ENCODE measurements around the gene CIB2. TPM values are rescaled to one million over a fixed set of nuclear protein-coding genes. Genes with fewer than 3 reads are reported as not detected.

CIB2 gene
- polyA plus RNA-seq: 1 to 10 TPM in 2 of 3 donors, not detected in 1; 1.8 to 2.8 TPM

DNA sequence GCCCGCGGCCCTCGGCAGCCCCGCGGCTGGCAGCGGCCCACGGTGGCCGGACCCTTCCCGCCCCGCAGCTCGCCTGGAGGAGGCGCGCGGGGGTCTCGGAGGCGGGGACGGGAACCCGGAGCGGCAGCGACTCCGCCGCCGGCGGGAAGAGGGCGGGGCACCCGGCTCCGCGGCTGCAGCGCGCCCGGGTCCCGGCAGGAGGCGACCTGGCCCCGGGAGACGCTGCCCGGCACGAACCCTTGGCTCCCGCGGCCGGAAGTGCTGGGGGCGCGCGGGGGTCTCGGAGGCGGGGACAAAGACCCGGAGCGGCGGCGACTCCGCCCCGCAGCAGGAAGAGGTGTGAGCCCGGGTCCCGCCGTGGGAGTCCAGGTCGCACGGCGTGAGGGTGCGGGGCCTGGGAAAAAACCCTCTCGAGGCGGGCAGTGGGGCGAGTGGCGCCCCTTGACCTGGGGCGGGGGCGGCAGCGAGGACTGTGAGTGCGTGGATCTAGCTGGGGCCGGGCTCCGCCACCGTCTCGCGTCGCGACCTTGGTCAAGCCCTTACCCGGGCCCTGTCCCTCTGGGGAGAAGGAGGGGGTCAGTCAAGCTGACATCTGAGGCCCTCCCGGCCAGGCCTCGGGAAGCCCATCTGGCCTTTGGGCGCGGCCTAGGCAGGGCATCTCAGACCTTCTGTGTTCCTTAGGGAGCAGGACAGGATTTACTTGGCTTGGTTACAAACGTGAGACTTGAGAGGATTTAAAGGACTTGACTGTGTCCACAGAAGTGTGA, at the start of gene CIB2:
Gene CIB2, minus strand, starts transcription at position 151 of the 767 bp plus-strand sequence. CDS start 230 bp downstream, outside the sequence.
- peak within 1 kb of the TSS; percentile 80 to 89 (median 83) for H3K4me3 Mint-ChIP-seq
- peaks cover 12 to 20% of the 10 kb centered on the region in 2 donors for H3K4me1 Mint-ChIP-seq
- peak; percentile 73 to 80 (median 78) for DNase-seq
- H3K9me3 Mint-ChIP-seq: no peaks in the 10 kb centered on the region
- H3K36me3 Mint-ChIP-seq: no peaks in the 10 kb centered on the region
- peak within 1 kb of the TSS; percentile 60 to 89 (median 71) for H3K27ac Mint-ChIP-seq
- peaks cover 0 to 2% (median 1%) of the 10 kb centered on the region in 3 donors for H3K27me3 Mint-ChIP-seq (ENCODE audit: low read depth in 3 of 3)

DNA sequence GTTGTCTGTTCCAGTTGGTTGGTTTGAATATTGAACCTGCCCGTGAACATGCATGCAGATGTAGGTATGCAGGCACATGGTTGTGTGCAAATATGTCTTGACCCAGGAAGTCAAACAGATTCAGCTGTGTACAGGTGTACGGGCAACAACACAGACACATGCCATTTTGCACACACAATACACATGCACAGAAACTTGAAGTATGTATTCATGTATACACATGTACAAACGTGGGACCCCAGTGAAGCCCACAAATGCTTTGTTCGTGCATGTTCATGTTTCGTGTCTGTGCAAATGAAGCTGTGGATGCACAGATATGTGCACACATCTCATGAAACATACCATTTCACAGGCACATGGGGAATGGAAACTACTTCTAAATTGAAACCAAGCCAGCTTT, 48.7 kb upstream of the CIB2 start:
- Mint-ChIP-seq H3K27ac (no peak overlapping the region), H3K27me3 (ENCODE audit: low read depth in 3 of 3) (peaks cover 0 to 7% (median 7%) of the 10 kb centered on the region in 3 donors), H3K9me3 (no peaks in the 10 kb centered on the region), H3K4me3 (no peak overlapping the region), H3K36me3 (peaks cover 0 to 2% (median 0%) of the 10 kb centered on the region in 3 donors), H3K4me1 (peaks cover 2 to 4% of the 10 kb centered on the region in 2 donors)
- no peak for DNase-seq

DNA sequence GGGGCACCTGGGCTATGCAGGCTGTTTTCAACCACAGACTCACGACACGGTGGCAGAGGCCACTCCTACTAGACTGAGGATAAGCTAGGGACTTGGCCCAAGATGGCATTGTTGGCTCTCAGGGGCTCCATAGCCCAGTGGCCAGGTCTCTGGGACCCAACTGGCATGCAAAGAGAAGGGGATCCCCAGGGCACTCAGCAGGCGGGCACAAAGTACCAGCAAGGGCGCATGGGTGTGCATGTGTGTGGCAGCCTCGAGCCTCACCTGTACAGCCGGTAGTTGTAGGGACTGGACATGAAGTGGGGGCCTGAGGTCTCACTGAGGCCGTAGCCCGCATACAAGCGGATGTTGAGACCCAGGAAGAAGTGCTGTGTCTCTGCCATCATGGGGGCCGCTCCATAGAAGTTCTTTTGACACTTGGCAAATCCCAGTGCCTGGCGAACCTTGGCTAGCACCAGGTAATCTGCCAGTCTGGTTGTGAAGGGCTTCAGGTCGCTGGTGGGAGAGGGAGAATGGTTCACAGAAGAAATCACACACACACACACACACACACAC, 48.1 kb upstream of the CIB2 start:
- Mint-ChIP-seq H3K27ac (no peak overlapping the region), H3K4me3 (no peak overlapping the region), H3K36me3 (peaks cover 0 to 6% (median 0%) of the 10 kb centered on the region in 3 donors), H3K27me3 (ENCODE audit: low read depth in 3 of 3) (peaks cover 0 to 10% (median 7%) of the 10 kb centered on the region in 3 donors), H3K9me3 (no peaks in the 10 kb centered on the region), H3K4me1 (peaks cover 7 to 9% of the 10 kb centered on the region in 2 donors)
- no peak for DNase-seq

DNA sequence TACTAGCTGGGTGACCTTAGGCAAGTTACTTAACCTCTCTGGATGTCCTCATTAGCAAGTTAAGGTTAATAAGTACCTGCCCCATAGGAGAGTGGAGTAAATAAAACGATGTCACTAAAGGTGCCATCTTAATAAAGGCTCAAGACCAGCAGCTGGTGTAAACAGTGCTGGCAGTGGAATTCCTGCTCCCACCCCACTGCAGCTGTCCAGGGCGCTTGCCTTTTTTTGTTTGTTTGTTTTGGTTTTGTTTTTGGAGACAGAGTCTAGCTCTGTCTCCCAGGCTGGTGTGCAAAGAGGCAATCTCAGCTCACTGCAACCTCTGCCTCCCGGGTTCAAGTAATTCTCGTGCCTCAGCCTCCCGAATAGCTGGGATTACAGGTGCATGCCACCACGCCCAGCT, 46.8 kb upstream of the CIB2 start:
- no peaks in the 10 kb centered on the region for H3K9me3 Mint-ChIP-seq
- no peak overlapping the region for H3K27ac Mint-ChIP-seq
- peaks cover 0 to 6% (median 5%) of the 10 kb centered on the region in 3 donors for H3K36me3 Mint-ChIP-seq
- H3K4me3 Mint-ChIP-seq: no peak overlapping the region
- no peak for DNase-seq
- peaks cover 0 to 10% (median 7%) of the 10 kb centered on the region in 3 donors for H3K27me3 Mint-ChIP-seq (ENCODE audit: low read depth in 3 of 3)
- H3K4me1 Mint-ChIP-seq: peaks cover 18 to 20% of the 10 kb centered on the region in 2 donors

DNA sequence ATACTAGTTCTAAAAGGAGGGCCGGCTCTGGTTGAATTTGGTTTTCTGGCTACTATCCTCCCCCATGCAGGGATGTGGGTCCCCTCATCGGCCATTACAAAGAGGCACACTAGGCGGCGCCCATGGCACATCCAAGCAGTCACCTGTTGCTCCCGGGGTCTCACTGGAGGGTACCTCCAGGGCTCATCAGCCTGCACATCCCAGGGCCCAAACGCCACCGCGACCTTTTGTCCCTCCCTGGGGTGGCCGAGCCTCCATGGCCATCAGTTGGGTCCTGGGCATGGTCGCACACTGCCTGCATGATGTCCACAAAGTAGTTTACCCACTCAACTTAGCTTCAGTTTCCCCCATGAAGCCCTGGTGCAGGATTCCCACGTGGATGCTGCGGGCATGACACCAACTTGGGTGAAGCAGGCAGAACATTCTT, 46.2 kb upstream of the CIB2 start:
- Mint-ChIP-seq H3K9me3 (no peaks in the 10 kb centered on the region), H3K4me3 (no peak overlapping the region), H3K27me3 (ENCODE audit: low read depth in 3 of 3) (peaks cover 0 to 11% (median 8%) of the 10 kb centered on the region in 3 donors), H3K4me1 (peaks cover 18 to 20% of the 10 kb centered on the region in 2 donors), H3K36me3 (peaks cover 0 to 11% (median 10%) of the 10 kb centered on the region in 3 donors), H3K27ac (no peak overlapping the region)
- peak in 1 of 3 donors; percentile 8 for DNase-seq

DNA sequence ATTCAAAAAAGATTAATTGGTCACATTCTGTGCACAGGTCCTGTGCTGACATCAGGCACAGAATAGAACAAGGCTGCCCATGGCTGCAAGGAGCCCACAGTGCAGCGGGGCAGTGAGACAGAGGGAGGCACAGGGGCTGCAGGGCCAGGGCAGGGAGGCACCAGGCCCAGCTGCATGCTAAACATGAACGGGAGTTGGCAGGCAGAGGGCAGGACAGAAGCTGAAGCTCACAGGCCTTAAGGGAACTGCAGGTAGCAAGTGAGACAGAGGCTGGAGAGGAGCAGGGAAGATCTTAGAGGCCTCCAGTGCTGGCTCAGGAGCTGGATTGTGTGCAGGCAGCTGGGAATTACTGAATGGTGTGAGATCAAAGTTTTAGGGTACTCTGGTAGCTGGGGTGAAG, 44.1 kb upstream of the CIB2 start:
- Mint-ChIP-seq H3K36me3 (peaks cover 3 to 27% (median 19%) of the 10 kb centered on the region in 3 donors), H3K4me1 (peaks cover 18 to 20% of the 10 kb centered on the region in 2 donors), H3K27me3 (ENCODE audit: low read depth in 3 of 3) (peaks cover 0 to 12% (median 8%) of the 10 kb centered on the region in 3 donors), H3K4me3 (no peak overlapping the region), H3K27ac (peak overlapping the region in 1 of 6 donors; percentile 29), H3K9me3 (no peaks in the 10 kb centered on the region)
- no peak for DNase-seq

DNA sequence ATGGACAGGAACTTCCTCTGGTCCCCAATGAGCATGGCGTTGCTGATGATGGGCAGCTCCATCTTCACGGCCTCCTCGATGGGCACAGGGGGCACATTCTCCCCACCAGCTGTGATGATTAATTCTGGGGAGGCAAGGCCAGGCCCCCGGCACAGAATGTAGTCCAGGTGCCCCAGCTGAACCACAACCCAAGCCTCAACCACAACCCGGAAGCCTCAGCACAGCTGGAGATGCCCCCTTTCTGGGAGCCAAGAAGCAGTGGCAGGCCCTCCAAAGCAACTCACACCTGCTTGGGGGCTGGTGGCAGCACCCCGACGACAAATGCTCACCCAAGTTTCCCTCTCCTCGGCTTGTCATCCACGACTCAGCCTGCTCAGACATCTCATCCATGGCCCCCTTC, 43.2 kb upstream of the CIB2 start:
- Mint-ChIP-seq H3K9me3 (no peaks in the 10 kb centered on the region), H3K27me3 (ENCODE audit: low read depth in 3 of 3) (peaks cover 0 to 12% (median 8%) of the 10 kb centered on the region in 3 donors), H3K4me3 (no peak overlapping the region), H3K27ac (no peak overlapping the region), H3K36me3 (peaks cover 9 to 33% (median 29%) of the 10 kb centered on the region in 3 donors), H3K4me1 (peaks cover 18 to 20% of the 10 kb centered on the region in 2 donors)
- DNase-seq: no peak

DNA sequence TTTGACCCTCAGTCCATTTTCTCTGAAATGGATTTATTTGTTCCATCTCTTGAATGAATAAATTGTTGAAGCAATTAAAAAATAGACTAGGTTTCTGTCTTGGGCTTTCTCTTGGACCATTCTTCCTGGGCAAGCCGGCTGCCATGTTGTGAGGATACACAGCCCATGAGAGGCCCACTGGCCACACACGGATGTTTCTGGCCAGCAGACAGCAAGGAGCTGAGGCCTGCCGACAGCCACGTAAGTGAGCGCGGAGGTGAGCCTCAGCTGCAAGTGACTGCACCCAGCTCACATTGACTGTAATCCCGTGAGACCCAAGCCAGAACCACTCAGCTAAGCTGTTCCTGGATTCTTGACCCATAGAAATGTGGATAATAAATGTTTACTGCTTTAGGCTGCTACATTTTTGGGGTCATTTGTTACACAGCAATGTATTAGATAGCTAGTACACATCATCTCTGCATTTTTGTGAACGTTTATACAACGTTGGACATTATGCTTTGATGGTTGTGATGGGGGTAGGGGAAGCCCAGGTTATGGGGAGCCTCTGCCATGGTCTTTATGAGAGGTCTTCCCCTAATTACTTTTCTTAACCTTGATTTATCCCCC, 40.7 kb upstream of the CIB2 start:
- peaks cover 0 to 8% (median 3%) of the 10 kb centered on the region in 3 donors for H3K27me3 Mint-ChIP-seq (ENCODE audit: low read depth in 3 of 3)
- peaks cover 26 to 52% (median 45%) of the 10 kb centered on the region in 3 donors for H3K36me3 Mint-ChIP-seq
- peaks cover 20 to 26% of the 10 kb centered on the region in 2 donors for H3K4me1 Mint-ChIP-seq
- H3K9me3 Mint-ChIP-seq: no peaks in the 10 kb centered on the region
- DNase-seq: no peak
- H3K27ac Mint-ChIP-seq: no peak overlapping the region
- H3K4me3 Mint-ChIP-seq: no peak overlapping the region

DNA sequence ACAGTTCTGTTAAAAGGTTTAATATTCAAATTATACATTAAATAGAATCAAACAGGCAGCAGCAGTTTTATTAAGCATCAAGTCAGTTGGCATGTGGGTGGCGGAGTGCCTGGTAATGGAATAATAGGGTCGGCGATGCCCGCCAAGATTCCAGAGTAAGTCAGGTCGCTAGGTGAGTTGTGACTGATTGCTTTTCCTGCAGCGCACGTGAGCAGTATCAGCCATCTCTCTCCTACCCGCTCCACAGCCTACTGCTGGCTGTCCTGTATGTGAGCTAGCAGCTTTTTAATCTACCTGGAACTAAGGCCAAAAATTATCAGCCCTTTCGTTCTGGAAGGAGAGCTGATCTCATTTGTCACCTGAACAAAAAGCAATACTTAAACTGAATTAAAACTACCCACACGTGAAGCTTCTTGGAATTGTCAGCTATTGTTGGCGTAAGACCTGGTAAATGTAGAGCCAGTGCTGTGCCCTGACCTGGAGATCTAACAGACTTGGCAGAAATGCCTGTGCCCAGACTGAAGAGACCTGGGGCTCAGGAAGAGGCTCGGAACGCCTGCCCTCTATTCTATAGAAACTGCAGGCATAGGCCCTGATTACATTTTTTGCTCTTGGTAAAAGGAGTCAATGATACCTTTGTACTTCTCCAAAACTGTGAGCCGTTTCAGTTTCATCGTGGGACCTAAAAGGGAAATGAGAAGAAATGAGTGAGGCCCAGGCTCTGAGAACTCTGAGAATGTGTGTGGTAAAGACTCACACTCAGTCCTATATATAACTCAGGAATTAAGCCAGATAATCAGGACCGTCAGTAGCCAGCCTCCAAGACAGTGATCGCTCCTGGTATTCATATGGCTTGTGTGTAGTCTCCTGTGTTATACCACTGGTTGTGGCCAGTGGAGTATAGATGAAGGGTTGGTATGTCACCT, 39.9 kb upstream of the CIB2 start:
- peaks cover 29 to 56% (median 45%) of the 10 kb centered on the region in 3 donors for H3K36me3 Mint-ChIP-seq
- DNase-seq: no peak
- no peaks in the 10 kb centered on the region for H3K9me3 Mint-ChIP-seq
- H3K4me1 Mint-ChIP-seq: peaks cover 20 to 26% of the 10 kb centered on the region in 2 donors
- H3K27ac Mint-ChIP-seq: no peak overlapping the region
- H3K4me3 Mint-ChIP-seq: no peak overlapping the region
- H3K27me3 Mint-ChIP-seq (ENCODE audit: low read depth in 3 of 3): peaks cover 0 to 8% (median 3%) of the 10 kb centered on the region in 3 donors

DNA sequence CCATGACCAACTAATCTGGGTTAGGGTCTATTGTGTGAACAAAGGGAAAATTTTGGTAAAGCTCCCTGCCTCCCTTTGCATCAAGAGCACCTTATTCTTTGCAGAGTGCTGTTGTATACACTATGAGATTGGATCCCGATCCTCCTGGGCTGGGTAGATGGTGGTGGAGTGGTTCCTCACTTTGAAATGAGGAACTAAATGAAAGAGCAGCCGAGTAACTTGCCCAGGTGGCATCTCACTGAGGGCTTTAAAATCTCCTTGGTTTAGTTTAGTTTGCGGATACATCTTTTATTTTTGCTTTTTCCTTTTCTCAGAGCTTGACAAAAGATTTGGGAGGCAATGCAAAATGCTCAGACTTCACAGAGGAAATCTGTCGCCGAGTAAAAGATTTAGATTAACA, 37.4 kb upstream of the CIB2 start:
- Mint-ChIP-seq H3K36me3 (peaks cover 44 to 67% (median 52%) of the 10 kb centered on the region in 3 donors), H3K27ac (peak overlapping the region in 1 of 6 donors; percentile 1), H3K27me3 (ENCODE audit: low read depth in 3 of 3) (peaks cover 0 to 2% (median 2%) of the 10 kb centered on the region in 3 donors), H3K4me3 (no peak overlapping the region), H3K4me1 (peaks cover 6 to 9% of the 10 kb centered on the region in 2 donors), H3K9me3 (no peaks in the 10 kb centered on the region)
- no peak for DNase-seq

DNA sequence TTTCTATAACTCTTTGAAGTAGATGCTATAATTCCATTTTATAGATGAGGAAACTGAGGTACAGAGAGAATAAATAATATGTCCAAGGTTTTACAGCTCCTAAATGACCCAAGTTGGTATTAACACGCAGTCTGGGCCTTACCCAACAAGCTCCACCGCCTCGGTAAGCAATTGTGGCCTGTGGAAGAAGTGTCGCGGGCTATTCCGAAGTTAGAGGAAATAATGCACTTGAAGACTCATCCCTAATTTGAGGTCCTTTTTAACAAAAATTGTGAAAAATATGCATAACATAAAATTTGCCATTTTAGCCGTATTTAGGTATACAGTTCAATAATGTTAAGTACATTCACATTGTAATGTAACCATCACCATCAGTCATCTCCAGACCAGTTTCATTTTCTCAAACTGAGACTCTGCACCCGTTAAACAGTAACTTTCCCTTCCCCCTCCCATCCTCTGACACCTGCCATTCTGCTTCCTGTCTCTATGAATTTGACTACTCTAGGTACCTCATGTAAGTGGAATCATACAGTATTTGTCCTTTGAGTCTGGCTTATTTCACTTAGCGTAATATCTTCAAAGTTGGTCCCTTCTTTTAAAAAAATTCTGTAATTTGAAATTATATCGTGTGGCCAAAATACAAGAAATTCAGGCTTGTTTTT, 36.1 kb upstream of the CIB2 start:
- H3K36me3 Mint-ChIP-seq: peaks cover 46 to 67% (median 48%) of the 10 kb centered on the region in 3 donors
- H3K9me3 Mint-ChIP-seq: no peaks in the 10 kb centered on the region
- DNase-seq: peak in 1 of 3 donors; percentile 20
- H3K27me3 Mint-ChIP-seq (ENCODE audit: low read depth in 3 of 3): peaks cover 0 to 2% (median under 1%) of the 10 kb centered on the region in 3 donors
- H3K27ac Mint-ChIP-seq: peak overlapping the region in 2 of 6 donors; percentile 40 to 70
- H3K4me3 Mint-ChIP-seq: peak overlapping the region in 1 of 5 donors; percentile 63
- H3K4me1 Mint-ChIP-seq: peaks cover 3 to 7% of the 10 kb centered on the region in 2 donors

DNA sequence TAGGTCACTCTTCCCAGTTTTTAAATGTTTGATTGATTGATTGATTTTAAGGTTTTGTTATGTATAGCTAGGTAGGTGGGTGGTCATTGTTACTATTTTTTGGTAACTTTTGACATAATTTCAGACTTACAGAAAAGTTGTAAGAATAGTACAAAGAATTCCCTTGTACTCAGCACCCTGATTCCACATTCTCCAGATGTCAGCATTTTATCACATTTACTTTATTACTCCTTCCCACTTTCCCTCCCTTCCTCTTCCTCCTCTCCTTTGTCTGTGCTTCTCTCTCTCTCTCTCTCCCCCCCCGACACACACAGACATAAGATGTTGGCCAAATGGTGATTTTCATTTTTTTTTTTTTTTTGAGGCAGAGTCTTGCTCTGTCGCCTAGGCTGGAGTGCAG, 32.8 kb upstream of the CIB2 start:
- DNase-seq: no peak
- Mint-ChIP-seq H3K4me1 (peaks cover 3 to 7% of the 10 kb centered on the region in 2 donors), H3K36me3 (peaks cover 37 to 55% (median 40%) of the 10 kb centered on the region in 3 donors), H3K27ac (no peak overlapping the region), H3K27me3 (ENCODE audit: low read depth in 3 of 3) (peaks cover 0 to 2% (median 0%) of the 10 kb centered on the region in 3 donors), H3K9me3 (no peaks in the 10 kb centered on the region), H3K4me3 (no peak overlapping the region)

Measured in immature natural killer cell (primary cell).